ENCODE measurements around the gene DSG4.

The DSG4 gene

GRCh38 chr18:31450409-31450808 lies 73.8 kb downstream of the DSG4 start:
- DNase-seq: no peak

GRCh38 chr18:31451625-31452024 lies 75.0 kb downstream of the DSG4 start:
- DNase-seq: no peak

- no peak for DNase-seq
Measured at GRCh38 chr18:31454066-31454708, 77.6 kb downstream of the DSG4 start.

All from NCI-H2081 (cell line).